ENCODE data around the gene NCS1.
"Not testable (repeated sequence)": the region's sequence is repeated elsewhere in the genome, so short reads cannot be mapped to it uniquely, and the experiment has no call there.

Gene NCS1

DNA sequence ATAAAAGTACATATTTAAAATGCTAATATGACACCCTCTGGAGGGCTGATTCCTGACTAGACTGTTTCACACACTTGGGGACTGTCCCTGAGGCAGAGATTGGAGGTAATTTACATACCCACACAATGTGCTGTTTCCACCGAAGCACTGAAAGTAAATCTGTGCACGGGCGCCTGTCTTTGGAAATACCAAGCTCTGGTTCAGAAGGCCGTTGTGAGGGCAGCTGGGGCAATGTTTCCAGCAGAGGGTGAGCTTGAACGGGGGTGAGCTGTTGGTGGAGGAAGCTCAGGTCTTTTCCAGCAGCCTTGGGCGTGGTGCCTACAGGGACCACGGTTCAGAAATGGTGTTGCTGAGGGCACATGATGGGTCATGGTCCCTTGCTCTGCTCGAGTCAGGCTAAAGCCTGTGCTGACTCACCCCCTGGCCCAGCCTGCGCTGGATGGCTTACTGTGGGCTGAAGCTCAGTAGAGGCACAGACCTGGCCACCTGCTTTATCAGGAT lies 67.6 kb downstream of the NCS1 start:
- no peak for DNase-seq (ENCODE audit: low spot score)

DNA sequence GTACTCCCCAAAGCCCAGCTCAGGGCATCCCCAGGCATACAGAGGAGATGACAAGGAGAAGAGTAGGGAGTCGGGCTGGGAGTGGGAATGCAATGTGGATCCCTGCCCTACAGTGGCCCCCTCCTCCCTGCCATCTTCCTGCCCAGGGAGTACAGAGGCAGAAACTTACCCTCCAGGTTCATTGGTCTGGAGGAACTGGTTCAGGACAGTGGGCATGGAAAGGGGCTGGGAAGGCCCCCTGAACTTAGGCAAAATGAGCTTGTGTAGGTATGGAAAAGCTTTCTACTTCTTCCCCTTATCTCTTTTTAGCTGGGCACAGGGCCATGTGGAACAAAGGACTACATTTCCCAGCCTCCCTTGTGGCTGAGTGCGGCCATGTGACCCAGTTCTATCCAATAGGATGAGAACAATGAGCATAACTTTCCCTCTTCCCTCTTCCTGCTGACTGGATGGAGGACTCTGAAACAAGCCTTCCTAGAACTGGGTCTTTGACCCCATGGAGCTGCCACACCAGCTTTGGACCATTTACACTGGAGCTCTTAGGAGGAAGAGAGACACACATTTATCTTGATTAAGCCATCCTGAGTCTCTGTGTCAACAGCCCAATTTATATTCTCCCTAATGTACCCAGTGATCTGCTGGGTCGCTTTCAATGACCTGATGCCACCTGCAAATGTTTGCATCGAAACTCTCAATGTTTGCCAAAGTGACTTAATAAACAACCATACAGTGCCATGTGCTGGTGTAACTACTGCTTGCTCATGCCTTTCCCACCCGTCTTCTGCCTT lies 68.4 kb downstream of the NCS1 start:
- DNase-seq (ENCODE audit: low spot score): peak; percentile 64

DNA sequence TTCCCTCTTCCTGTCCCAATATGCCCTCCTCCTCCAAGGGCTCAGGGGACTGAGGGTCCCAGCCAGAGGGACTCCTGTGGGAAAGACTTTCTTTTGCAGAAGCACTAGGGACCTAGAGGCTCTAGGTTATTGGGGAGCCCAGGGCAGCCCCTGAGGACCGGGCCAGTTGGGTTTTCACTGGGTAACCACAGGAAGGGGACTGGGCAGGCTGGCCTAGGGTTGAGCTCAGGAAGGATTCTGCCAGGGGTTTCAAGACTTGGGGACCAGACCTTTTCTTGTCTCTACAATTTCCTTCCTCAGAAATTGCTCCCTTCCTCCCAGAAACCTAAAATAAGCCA lies 69.0 kb downstream of the NCS1 start:
- no peak for DNase-seq (ENCODE audit: low spot score)

DNA sequence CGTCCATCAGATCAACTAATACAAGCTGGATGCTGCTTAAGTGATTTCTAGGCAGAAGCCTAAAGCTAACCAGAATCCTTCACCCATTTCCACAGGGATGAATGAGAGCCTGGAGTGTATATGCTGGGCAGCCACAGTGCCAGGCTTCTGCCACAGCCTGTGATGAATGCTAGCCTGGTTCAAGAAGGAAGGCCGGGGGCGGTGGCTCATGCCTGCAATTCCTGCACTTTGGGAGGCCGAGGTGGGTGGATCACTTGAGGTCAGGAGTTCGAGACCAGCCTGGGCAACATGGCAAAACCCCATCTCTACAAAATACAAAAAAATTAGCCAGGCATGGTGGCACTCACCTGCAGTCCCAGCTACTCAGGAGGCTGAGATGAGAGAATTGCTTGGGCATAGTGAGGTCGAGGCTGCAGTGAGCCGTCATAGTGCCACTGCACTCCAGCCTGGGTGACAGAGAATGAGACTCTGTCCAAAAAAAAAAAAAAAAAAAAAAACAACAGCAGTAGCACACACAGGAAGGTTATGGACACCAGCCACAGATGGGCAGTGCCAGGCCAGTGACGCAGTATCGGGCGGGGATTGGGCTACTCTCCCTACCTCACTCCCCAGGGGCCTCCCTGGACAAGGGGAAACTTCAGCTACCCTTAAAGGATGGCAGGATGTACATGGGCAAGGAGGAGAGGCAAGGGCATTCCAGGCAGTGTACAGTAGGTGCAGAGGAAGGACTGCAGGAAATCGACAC lies 70.2 kb downstream of the NCS1 start:
- DNase-seq (ENCODE audit: low spot score): no peak

DNA sequence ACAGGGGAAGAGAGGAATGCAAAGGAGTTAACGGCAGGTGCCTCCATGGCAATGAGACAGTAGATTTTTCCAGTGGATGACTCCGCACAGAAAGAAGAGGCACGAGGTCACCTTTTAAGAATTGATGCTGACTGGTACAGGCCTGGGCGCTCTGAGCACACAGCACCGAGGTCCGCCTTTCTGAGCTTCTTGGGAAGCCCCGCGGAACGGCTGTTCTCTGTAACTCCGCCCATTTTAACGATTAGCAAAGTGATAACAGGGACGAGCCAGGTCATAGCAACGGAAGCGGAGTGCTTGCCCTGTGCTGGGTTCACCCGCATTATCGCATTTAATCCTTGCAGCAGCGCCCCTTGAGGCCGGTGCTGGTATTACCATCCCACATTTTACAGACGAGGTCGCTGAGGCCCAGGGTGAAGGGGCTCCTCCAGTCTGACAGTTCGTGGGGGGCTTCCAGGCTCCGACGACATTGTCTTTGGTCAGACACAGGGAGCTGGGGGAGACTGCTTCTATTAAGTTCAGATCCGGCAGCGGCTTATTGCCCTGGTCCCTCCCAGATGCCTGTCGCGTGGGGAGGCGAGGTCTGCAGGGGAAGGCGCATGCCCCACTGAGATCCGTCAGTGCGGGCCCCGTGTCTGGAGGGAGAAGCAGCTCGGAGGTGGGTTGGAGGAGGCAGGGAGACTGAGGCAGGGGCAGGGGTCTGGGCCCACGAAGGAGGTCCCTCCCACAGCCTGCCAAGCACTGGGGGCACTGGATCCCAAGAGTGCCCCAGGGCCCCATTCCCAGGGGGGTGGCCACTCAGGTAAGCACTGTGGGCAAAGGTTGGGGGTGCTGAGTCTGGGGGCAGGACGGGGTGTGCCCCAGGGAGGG lies 71.0 kb downstream of the NCS1 start:
- peak; percentile 32 for DNase-seq (ENCODE audit: low spot score)

DNA sequence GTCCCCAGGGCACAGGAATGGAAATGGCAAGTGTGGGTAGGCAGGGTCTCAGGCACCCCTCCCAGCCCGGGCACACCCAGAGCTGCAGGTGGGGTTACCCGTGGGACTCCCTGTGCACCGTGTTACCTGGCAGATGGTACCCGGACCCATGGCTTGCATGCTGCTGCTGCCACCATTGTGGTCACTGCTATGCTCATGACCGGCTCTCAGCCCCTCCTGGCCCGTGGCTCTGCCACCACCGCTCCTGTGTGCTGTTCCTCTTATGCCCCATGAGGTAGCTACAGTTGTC lies 71.6 kb downstream of the NCS1 start:
- DNase-seq (ENCODE audit: low spot score): no peak

DNA sequence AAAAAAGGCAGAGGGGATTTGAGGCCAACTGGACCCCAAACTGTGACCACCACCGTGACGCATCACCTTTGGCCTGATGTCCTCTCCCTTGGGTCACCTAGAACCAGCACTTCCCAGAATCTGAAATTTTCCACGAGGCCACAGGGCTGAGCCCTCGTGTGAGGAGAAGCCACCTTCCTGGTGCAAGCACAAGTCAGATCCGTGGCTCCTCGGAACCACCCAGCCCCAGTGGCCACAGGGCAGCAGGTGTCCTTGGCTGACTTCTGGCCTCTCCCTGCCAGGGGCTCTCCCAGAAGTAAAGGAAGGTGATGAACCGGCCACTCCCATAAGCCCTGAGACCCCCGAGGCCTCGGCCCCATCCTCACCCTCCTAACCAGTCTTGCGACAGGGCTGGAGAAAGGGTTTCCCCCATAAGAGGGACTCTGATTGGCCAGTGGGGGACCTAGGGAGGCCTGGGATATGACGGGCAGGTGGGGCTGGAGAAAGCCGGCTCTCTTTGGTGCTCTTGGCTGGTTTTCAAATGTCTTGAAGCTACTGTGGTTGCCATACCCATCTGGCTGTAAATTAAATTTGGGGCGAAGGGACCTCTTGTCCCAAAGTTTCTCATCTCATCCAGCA lies 72.5 kb downstream of the NCS1 start:
- no peak for DNase-seq (ENCODE audit: low spot score)

DNA sequence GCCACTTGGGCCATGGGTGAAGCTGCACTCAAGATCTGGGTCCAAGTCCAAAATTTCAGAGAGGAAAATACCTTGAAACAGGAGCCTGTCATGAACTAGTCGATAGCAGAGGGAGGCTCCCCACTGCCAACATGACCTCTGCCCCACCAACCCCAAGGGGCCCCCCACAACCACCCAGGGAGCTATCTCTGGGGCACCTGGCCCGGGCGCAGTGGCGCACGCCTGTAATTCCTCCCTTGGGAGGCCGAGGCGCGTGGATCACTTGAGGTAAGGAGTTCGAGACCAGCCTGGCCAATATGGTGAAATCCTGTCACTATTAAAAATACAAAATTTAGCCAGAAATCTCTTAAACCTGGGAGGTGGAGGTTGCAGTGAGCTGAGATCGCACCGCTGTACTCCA lies 73.3 kb downstream of the NCS1 start:
- no peak for DNase-seq (ENCODE audit: low spot score)

DNA sequence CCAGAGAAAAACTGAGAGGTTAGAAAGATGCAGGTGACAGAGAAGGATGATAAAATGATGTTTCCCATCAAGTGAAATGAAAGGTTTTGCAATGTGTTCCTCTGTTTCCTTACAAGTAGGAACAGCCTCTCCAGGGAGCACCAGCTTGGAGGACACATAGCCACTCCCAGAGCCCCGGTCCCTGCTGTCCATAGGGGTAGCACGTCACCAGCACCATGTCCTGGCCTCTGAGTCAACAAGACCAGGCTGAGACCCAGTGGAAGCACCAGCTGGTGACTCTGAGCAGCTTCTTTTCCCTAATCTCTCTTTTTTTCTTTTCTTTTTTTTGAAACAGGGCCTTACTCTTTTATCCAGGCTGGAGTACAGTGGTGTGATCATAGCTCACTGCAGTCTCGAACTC lies 73.9 kb downstream of the NCS1 start:
- no peak for DNase-seq (ENCODE audit: low spot score)

DNA sequence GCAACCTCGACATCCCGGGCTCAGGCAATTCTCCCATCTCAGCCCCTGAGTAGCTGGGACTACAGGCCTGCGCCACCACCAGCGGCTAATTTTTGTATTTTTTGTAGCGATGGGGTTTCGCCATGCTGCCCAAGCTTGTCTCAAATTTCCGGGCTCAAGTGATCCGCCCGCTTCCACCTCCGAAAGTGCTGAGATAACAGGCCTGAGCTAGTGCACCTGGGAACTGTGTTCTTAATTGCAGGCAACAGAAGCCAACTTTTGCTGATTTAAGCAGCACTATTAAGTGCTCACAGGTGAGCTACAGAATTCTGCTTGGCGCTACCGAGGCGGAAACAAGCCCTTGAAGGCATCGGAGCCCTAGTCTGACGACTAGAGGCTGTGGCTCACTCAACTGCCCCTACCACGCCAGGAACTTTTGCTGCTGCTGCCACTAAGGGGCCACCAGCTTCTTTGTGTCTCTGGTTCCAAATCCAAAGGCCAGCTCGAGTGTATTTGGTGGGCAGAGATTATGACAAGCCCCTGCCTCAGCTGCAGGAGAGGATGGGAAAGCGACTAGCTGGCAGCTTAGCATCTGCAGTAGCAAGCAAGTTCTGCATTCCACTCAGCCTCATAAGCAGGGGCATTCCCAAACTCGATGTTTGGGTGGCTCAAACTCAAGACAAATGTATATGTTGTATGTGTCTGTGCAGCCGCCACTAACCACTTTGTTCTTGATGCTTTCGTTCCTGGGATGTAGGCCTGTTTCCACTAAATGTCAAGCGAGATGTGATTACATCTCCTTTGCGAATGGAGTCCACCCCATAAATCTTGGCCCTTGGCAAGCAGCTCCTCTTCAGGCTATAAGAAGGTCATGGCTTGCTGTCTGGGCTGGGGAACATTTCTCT lies 82.8 kb downstream of the NCS1 start:
- DNase-seq (ENCODE audit: low spot score): no peak

DNA sequence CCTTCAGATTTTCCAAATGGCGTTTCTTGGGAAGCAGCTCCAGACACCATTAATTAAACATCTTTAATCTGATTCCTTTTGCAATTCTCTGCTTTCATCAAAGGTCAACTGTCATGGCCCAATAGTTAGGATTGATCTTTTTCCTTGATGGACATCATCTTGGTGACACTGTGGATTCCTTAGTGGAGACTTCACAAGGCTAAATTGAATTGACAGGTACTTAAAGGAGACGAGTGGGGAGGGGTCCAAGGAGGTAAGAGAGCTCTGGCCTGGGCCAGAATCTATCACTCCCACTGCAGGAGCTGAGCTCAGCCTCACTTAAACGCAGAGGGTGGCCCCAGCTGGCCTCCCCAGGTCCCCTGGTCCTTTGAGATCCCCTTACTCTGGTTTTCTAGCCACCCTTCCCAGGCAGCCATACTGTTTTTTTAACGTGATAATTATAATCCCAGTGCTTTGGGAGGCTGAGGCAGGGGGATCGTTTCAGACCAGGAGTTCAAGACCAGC lies 83.5 kb downstream of the NCS1 start:
- DNase-seq (ENCODE audit: low spot score): no peak

DNA sequence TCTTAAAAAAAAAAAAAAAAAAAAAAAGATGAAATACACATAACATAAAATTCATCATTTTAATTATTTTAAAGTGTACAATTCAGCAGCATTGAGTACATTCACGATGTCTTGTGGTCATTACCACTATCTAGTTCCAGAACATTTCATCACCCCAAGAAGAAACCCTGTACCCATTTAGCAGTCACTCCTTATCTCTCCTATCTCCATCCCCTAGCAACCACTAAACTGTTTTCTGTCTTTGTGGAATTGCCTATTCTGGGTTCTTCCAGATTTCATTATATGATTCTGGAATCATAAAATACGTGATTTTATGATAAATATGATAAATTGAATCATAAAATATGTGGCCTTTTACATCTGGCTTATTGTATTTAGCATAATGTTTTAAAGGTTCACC lies 84.4 kb downstream of the NCS1 start:
- DNase-seq (ENCODE audit: low spot score): no peak

DNA sequence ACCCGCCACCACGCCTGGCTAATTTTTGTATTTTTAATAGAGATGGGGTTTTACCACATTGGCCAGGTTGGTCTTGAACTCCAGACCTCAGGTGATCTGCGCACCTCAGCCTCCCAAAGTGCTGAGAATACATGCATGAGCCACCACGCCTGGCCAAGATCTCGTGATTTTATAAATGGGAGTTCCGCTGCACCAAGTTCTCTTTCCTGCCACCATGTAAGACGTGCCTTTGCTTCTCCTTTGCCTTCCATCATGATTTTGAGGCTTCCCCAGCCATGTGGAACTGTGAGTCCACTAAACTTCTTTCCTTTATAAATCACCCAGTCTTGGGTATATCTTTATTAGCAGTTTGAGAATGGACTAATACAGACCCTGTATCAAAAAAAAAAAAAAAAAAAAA lies 85.9 kb downstream of the NCS1 start:
- not testable (repeated sequence) for DNase-seq (ENCODE audit: low spot score)

DNA sequence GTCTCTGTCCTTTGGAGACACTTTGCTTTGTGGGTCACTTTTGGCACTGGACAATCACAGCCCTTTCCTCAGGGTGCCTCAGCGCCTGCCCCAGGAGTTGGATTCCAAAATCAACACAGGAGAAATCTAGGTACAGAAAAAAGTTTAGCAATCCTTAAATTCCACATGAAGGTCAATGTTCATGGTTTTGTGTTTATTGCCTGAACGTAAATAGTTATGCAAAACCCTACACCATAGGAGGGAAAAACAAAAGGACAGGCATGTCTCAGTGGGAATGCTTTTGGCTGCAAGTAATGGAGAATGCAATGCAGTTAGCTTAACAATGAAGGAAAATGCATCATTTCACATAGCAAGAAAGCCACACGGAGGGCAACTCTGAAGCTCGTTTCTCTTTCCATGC lies 86.8 kb downstream of the NCS1 start:
- DNase-seq (ENCODE audit: low spot score): no peak

DNA sequence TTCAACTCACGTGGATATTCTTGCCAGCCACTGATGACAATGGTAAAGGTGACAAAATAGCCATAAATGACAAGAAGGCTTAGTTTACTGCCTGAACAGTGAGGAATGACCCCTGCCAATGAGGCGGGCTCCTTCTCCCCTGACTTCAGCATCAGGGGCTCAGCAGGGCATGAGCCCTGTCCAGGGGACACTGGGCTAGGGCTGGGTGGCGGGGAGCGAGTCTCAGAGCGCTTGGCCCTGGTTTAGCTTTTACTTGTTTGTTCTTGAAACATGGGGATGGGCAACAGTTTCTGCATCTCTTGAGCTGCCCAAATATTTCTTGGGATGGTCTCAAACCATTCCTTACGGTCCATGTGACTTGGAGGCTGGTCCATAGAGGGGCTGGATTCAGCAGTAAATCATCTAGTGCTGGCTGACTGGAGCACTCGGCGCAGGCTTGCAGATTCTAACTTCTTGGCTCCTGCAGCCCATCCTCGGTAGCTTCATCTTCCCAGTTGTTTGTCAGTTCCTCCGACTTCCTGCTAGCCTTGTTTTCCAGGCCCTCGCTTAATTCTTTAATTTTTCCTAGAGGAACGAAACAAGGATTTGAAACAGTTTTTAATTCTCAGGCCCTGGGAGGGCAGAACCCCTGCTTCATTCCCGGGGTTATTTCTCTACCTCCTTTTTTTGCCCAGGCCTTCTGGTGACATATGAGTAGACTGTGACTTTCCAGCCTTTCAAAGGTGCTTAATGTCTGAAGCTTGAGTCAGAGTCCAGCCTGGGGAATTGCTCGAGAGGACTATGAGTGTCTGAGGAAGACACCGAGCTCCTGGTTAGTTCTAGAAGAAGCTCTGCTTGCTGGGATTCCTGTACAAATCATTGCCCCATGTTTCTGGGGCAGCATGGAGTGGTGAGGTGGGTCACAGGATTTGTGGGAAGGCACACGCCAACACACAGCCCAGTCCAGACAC lies 88.9 kb downstream of the NCS1 start:
- DNase-seq (ENCODE audit: low spot score): no peak

DNA sequence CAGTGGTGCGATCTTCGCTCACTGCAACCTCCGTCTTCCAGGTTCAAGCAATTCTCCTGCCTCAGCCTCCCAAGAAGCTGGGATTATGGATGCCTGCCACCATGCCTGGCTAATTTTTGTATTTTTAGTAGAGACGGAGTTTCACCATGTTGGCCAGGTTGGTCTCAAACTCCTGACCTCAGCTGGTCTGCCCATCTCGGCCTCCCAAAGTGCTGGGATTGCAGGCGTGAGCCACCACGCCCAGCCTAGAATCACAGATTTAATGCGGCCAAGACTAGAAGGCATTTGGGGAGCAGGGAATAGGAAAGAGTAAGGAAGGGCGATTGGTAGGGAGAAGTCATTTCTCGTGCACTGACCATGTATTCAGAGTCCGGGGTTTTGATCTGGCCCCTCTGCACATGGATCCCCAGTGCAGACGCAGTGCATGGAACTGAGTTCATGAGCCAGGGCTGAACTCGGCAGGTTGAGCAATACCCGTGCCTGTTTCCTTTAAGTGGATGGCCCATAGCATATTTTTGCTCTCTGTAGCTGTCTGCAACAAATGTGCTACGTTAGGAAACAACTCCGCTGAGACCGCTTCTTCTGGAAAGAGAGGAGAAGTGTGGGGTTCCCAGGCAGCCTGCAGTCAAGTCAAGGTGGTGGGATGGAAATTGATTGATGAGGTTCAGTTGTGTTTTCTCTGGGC lies 90.0 kb downstream of the NCS1 start:
- DNase-seq (ENCODE audit: low spot score): no peak

DNA sequence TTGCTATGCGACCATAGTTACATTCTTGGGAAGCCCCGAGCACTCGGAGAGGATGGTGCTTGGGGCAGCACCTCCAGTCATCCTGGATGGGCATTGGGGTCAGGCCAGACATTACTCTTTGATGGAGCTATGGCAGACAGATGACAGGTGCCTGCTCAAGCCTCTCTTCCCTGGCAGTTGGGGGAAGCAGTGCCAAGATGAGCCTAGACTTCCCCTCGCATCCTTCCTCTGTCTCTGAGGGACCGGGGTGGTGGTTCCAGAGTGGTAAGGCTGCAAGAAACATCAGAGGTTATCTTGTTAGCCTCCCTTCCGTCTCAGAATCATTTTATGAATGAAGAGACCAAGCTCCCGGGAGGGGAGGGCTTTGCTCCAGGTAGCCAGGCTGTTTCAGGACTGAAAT lies 90.6 kb downstream of the NCS1 start:
- DNase-seq (ENCODE audit: low spot score): no peak

DNA sequence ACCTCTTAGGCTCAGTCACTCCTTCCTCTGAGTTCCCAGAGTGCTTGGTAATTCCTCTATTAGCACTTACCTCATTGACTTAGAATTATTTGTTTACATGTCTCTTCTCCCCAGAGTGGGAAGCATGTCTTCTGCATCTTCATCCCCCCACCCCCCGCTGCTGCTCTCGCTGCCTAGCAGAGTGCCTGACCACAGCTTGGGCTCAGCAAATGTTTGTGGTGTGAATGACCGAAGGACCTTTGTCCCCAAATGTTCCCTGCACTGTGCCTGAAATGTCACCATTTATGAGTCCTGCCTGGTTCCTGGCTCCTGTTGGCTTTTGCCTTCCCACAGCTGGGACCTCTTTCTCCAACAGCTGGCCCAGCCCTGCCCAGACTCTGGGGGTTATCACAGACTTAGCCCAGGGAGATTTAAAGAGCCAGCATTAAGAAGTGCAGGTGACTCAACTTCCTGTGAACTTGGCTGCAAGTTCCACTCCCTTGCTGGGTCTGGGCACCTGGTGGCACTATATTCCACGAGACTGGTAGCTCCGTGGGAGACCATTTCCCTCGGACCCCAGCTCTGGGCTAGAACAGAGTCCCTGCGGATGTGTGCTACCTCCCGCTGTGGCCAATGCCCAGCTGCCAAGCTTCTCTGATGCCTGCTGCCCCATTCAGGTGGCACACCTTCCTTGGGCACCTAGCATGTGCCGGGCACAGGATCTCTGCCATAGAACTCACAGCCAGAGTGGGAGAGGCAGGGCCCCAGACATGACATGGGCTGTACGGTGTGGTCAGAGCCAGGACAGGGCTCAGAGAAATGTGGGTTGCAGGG lies 91.6 kb downstream of the NCS1 start:
- DNase-seq (ENCODE audit: low spot score): peak; percentile 34
